Glutamatergic neuron (in vitro differentiated cells): ENCODE data around the gene CHID1. TPM values are rescaled to one million over a fixed set of nuclear protein-coding genes. Genes with fewer than 3 reads are reported as not detected.

Experiments
- DNase-seq: peaks from one replicate; pipeline ENCODE4 v3.0.0; 2022
- H3K27ac Mint-ChIP-seq: one replicate; pipeline ENCODE4 v1.8.0; 2020; ENCODE audit warnings: mild to moderate bottlenecking, mixed read lengths, inconsistent platforms; ENCODE audit not compliant: unreplicated experiment
- H3K27me3 Mint-ChIP-seq: one replicate; pipeline ENCODE4 v1.8.0; 2020; ENCODE audit warnings: mild to moderate bottlenecking, moderate library complexity, mixed read lengths, inconsistent platforms; ENCODE audit not compliant: unreplicated experiment
- H3K36me3 Mint-ChIP-seq: one replicate; pipeline ENCODE4 v1.8.0; 2020; ENCODE audit warnings: mild to moderate bottlenecking, mixed read lengths, inconsistent platforms; ENCODE audit not compliant: unreplicated experiment
- H3K4me1 Mint-ChIP-seq: one replicate; pipeline ENCODE4 v1.8.0; 2020; ENCODE audit warnings: mild to moderate bottlenecking, low read depth, mixed read lengths, inconsistent platforms; ENCODE audit not compliant: unreplicated experiment
- H3K4me3 Mint-ChIP-seq: one replicate; pipeline ENCODE4 v1.8.0; 2020; ENCODE audit warnings: mild to moderate bottlenecking, mixed read lengths, inconsistent platforms; ENCODE audit not compliant: unreplicated experiment
- H3K9me3 Mint-ChIP-seq: one replicate; pipeline ENCODE4 v1.8.0; 2020; ENCODE audit warnings: mild to moderate bottlenecking, moderate library complexity, mixed read lengths, inconsistent platforms; ENCODE audit not compliant: unreplicated experiment
- CTCF ChIP-seq: fragments of 200-600 bp; sonication (generic); IDR thresholded peaks from one replicate; pipeline ENCODE4 v1.5.0; 2021; ENCODE audit not compliant: partially characterized antibody, unreplicated experiment
- total RNA-seq: library from RNA; stranded (reverse); fragmentation: NEBNext Ultra II Directional; extraction: Animal tissue kit (Norgen Biotek cat#: 25700); gene quantifications from one replicate; pipeline ENCODE4 v1.2.1, GENCODE V29; 2021; ENCODE audit not compliant: unreplicated experiment

CHID1 gene
- total RNA-seq, 1 donor from 2014 or later, result 56.1 TPM

- no peaks in the 10 kb centered on the region for H3K36me3 Mint-ChIP-seq
- H3K27ac Mint-ChIP-seq, result peak overlapping the region; percentile 99
- H3K27me3 Mint-ChIP-seq, result no peaks in the 10 kb centered on the region
- H3K4me1 Mint-ChIP-seq, result peaks cover 5% of the 10 kb centered on the region
- peak; percentile 68 for DNase-seq
- H3K9me3 Mint-ChIP-seq, result peaks cover 7% of the 10 kb centered on the region
- TF ChIP-seq CTCF, result no peak
- H3K4me3 Mint-ChIP-seq, result peak overlapping the region; percentile 92
Measured at GRCh38 chr11:911031-911889, 650 bp upstream of the CHID1 start.

- Mint-ChIP-seq H3K27me3 (no peaks in the 10 kb centered on the region), H3K36me3 (no peaks in the 10 kb centered on the region), H3K9me3 (peaks cover 7% of the 10 kb centered on the region), H3K4me3 (peak overlapping the region; percentile 90), H3K4me1 (peaks cover 5% of the 10 kb centered on the region), H3K27ac (no peak overlapping the region)
- DNase-seq, result no peak
- no peak for TF ChIP-seq CTCF
Measured at GRCh38 chr11:910044-910588, 494 bp downstream of the CHID1 start.

GRCh38 chr11:909406-909805 is 1.2 kb downstream of the CHID1 start:
- H3K36me3 Mint-ChIP-seq, result no peaks in the 10 kb centered on the region
- H3K27ac Mint-ChIP-seq, result no peak overlapping the region
- peaks cover 5% of the 10 kb centered on the region for H3K4me1 Mint-ChIP-seq
- no peaks in the 10 kb centered on the region for H3K27me3 Mint-ChIP-seq
- no peak for TF ChIP-seq CTCF
- peak overlapping the region; percentile 90 for H3K4me3 Mint-ChIP-seq
- peaks cover 7% of the 10 kb centered on the region for H3K9me3 Mint-ChIP-seq
- no peak for DNase-seq

- DNase-seq, result no peak
- peaks cover 7% of the 10 kb centered on the region for H3K9me3 Mint-ChIP-seq
- no peak overlapping the region for H3K4me3 Mint-ChIP-seq
Measured at GRCh38 chr11:908273-908672, 2.3 kb downstream of the CHID1 start.

More at GRCh38 chr11:908273-908672, 2.3 kb downstream of the CHID1 start:
- no peak overlapping the region for H3K27ac Mint-ChIP-seq
- H3K27me3 Mint-ChIP-seq, result no peaks in the 10 kb centered on the region
- peaks cover 5% of the 10 kb centered on the region for H3K4me1 Mint-ChIP-seq
- no peak for TF ChIP-seq CTCF
- H3K36me3 Mint-ChIP-seq, result no peaks in the 10 kb centered on the region
